LoVo (cell line): ENCODE measurements around the gene KRTAP23-1.

ENCODE experiments used
- DNase-seq: peaks from one replicate; pipeline ENCODE4 v3.0.0-alpha.2; 2016; ENCODE audit warnings: low spot score

KRTAP23-1 gene

DNA sequence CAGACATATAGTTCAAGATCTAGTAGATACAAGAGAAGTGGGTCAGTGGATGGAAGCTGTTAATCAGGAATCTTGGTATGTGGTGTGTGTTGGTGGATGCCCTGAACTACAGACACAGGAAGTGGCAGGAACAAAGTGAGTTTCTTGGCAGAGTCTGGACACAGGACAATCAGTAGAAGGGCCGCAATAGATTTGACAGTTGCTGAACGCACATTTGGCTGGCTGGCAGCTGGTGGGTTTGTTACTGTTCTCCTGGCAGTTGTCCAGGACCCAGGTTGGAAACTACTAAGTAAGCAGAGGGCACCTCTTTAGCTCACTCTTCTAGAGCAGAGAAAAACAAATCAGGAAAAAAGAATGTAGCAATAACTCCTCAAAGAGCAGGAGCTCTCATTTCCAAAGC is 41.5 kb downstream of the KRTAP23-1 start:
- no peak for DNase-seq

DNA sequence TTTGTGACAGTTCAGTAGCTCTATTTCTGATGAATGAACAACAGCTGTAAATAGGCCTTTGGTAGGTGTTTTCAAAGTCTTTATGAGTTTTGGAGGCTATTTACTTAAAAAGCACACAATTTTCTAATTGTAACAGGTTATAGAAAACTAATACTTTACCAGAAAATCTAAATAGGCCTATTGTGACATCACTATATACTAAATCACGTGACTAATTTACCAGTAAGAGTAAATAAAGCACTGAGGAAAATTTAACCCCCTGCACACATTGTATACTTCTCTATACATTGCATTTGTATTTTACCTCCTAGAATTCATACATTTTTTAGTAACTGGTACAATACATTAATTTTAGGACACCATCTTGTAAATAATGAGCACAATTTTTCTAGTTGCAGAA is 43.3 kb downstream of the KRTAP23-1 start:
- DNase-seq: no peak
